Esophagus squamous epithelium (tissue), 5 donors: ENCODE measurements around the gene LARGE1. TPM values are rescaled to one million over a fixed set of nuclear protein-coding genes. Genes with fewer than 3 reads are reported as not detected.

ENCODE experiments used
- DNase-seq: peaks from one replicate; lab custom pipeline; 2025; lab: John Stamatoyannopoulos, UW
- H3K27ac ChIP-seq, 4 donors: fragments of 200-600 bp; sonication (generic); one replicate each; pipeline ENCODE4 v1.5.1; 2016 to 2019; ENCODE audit warnings: mild to moderate bottlenecking in 1 of 4
- H3K27me3 ChIP-seq, 4 donors: fragments of 200-600 bp; sonication (generic); 1 replicate in 3 of 4; 2 replicates in 1 of 4; pipeline versions ENCODE4 v1.5.1 to v1.6.0; 2017 to 2021; ENCODE audit warnings: antibody characterized with exemption in 1 of 4
- H3K36me3 ChIP-seq, 3 donors: fragments of 200-600 bp; sonication (generic); one replicate each; pipeline ENCODE4 v1.5.1; 2016 to 2019
- H3K4me1 ChIP-seq, 3 donors: fragments of 200-600 bp; sonication (generic); one replicate each; pipeline ENCODE4 v1.5.1; 2017 to 2019
- H3K4me3 ChIP-seq, 4 donors: fragments of 200-600 bp; sonication (generic); 1 replicate in 3 of 4; 2 replicates in 1 of 4; pipeline ENCODE4 v1.5.1; 2016 to 2019; ENCODE audit warnings: mild to moderate bottlenecking in 2 of 4, moderate library complexity in 1 of 4
- H3K9me3 ChIP-seq, 3 donors: fragments of 200-600 bp; sonication (generic); one replicate each; pipeline ENCODE4 v1.5.1; 2016 to 2019
- POLR2A ChIP-seq, 4 donors: fragments of 450-650 bp; IDR thresholded peaks; one replicate each; pipeline ENCODE4 v1.6.1; 2017; ENCODE audit warnings: antibody characterized with exemption in 4 of 4, mild to moderate bottlenecking in 4 of 4, moderate library complexity in 3 of 4
- WGBS, 2 donors: methylation state at CpG; one replicate each; pipeline ENCODE4 v1.1.5; 2018; 5-methylcytosine and 5-hydroxymethylcytosine counted together
- intact Hi-C: fragments of 100-400 bp; cut with DNase I; formaldehyde crosslinking; loops from one replicate; pipeline ENCODE4 v1.15.0; 2022
- total RNA-seq, 4 donors: library from RNA; depleted of rRNA; stranded (reverse); fragments of >200 nt; gene quantifications; one replicate each; pipeline ENCODE4 v1.1.0, GENCODE V29; 2016
- TF ChIP-seq, protein P1 (sequence below), 6 experiments: fragments of 450-650 bp in 4 of 6; fragments of 200-600 bp in 2 of 6; sonication (generic) in 2 of 6; IDR thresholded peaks; one replicate each; pipeline ENCODE4 v1.5.1; 2016 to 2019; ENCODE audit warnings: antibody characterized with exemption in 6 of 6, mild to moderate bottlenecking in 4 of 6, moderate library complexity in 4 of 6
- donor health status: DM: yes; HTN: yes; CAD: no.

Gene LARGE1
- total RNA-seq, 4 donors from 2014 or later: 5.2 to 15.1 (median 6.6) TPM

DNA sequence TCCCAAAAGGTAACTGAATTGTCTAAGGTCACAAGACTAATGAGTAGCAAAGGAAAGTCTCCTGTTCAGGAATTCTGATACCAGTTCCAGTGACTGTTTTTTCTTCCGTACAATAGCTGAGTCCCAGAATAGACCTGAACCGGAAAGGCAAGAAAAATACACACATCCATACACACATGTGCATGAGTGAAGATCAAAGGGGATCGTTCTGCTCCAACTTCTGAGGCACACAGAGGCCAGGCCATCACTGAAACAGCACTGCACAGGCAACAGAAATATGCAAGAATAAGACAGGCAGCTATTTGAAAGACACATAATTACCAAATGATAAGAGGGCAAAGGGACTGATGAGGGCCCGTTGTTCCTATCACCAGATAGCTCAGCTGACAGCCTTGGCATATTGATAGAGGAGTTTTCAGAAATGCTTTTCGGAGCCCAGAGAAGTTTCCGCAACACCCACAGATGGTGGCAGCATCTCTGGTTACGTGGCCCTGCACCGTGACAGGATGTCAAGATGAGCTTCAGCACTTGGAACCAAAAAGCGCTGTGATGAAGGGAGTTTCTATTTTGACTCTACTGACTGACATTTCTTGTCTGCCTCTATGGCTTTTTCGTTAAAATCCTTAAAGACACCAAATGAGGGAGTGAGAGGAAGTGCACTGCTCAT, 280.6 kb downstream of the LARGE1 start:
- Histone ChIP-seq H3K27me3 (no peaks in the 10 kb centered on the region), H3K4me1 (no peaks in the 10 kb centered on the region), H3K36me3 (no peaks in the 10 kb centered on the region), H3K9me3 (peaks cover 0 to 13% (median 0%) of the 10 kb centered on the region in 3 donors), H3K27ac (no peak overlapping the region), H3K4me3 (no peak overlapping the region)
- TF ChIP-seq POLR2A (IDR thresholded peaks at IDR 0.05): no peak
- TF ChIP-seq, protein P1, sequence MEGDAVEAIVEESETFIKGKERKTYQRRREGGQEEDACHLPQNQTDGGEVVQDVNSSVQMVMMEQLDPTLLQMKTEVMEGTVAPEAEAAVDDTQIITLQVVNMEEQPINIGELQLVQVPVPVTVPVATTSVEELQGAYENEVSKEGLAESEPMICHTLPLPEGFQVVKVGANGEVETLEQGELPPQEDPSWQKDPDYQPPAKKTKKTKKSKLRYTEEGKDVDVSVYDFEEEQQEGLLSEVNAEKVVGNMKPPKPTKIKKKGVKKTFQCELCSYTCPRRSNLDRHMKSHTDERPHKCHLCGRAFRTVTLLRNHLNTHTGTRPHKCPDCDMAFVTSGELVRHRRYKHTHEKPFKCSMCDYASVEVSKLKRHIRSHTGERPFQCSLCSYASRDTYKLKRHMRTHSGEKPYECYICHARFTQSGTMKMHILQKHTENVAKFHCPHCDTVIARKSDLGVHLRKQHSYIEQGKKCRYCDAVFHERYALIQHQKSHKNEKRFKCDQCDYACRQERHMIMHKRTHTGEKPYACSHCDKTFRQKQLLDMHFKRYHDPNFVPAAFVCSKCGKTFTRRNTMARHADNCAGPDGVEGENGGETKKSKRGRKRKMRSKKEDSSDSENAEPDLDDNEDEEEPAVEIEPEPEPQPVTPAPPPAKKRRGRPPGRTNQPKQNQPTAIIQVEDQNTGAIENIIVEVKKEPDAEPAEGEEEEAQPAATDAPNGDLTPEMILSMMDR (IDR thresholded peaks at IDR 0.05): no peak
- 77 to 83% methylated on average over 10 of the region's 10 CpGs for WGBS, 2 donors
- intact Hi-C loops: no loop called here
- DNase-seq: no peak

DNA sequence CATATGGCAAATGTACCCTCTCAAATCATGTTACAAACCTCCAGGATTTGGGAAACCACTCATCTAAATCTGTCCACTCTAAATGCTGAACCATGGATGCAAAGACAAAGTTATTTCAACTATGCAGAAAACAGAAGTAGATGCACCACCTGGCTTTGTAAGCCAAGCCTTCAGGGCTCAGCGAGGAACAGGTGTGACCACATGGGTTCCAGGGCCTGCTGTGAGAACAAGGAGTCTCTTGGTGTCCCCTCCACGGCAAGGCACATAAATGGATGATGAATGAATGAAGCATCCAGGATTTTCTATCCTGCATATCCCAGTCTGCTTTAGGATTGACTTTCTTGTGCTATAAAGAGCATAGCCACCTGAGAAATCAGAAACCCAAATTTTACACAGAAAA, 284.5 kb downstream of the LARGE1 start:
- DNase-seq: no peak
- no peaks in the 10 kb centered on the region for H3K4me1 ChIP-seq
- TF ChIP-seq, protein P1 (IDR thresholded peaks at IDR 0.05): no peak
- TF ChIP-seq POLR2A (IDR thresholded peaks at IDR 0.05): no peak
- H3K27ac ChIP-seq: no peak overlapping the region
- no peaks in the 10 kb centered on the region for H3K27me3 ChIP-seq
- H3K4me3 ChIP-seq: no peak overlapping the region
- H3K36me3 ChIP-seq: no peaks in the 10 kb centered on the region
- 38 to 43% methylated on average over 2 of the region's 2 CpGs for WGBS, 2 donors
- intact Hi-C loops: no loop called here
- H3K9me3 ChIP-seq: peaks cover 0 to 13% (median 0%) of the 10 kb centered on the region in 3 donors

DNA sequence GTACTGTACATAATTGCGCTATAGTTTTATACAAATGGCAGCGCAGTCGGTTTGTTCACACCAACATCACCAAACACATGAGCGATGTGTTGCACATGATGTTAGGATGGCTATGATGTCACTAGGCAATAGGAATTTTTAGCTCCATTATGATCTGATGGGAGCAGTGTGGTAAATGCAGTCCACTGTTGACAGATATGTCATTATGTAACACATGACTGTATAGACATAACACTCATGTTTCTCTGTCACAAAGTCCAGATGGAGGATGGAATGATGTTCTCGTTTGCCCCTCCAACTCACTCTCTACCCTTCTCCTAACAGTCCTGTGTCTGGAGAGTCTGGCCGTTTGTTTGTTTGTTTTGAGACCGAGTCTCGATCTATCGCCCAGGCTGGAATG, 288.5 kb downstream of the LARGE1 start:
- TF ChIP-seq POLR2A (IDR thresholded peaks at IDR 0.05): no peak
- TF ChIP-seq, protein P1 (IDR thresholded peaks at IDR 0.05): no peak
- H3K27ac ChIP-seq: no peak overlapping the region
- no peaks in the 10 kb centered on the region for H3K9me3 ChIP-seq
- WGBS, 2 donors: 86 to 89% methylated on average over 9 of the region's 9 CpGs
- no peak for DNase-seq
- intact Hi-C loops: no loop called here
- no peaks in the 10 kb centered on the region for H3K27me3 ChIP-seq
- H3K4me1 ChIP-seq: no peaks in the 10 kb centered on the region
- H3K36me3 ChIP-seq: no peaks in the 10 kb centered on the region
- no peak overlapping the region for H3K4me3 ChIP-seq

DNA sequence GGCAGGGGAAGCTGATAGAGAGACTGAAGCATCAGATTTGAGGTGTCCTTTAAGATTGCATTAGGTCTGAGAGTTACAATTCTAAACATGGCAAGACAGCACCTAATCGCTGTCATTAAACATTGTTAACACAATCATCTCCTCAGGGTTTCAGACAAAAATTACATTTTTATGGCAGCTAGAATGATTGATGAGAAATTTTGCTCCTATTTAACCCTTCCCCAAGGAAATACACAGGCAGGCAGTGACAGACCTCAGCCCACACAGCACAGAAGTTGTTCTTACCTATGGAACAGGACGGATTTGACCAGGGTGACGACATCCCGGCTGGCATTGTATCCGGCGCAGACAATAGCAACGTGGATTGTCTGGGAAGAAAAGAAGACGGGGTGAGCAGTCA, 294.3 kb downstream of the LARGE1 start:
- H3K4me1 ChIP-seq: no peaks in the 10 kb centered on the region
- no peak overlapping the region for H3K27ac ChIP-seq
- intact Hi-C loops: no loop called here
- no peaks in the 10 kb centered on the region for H3K9me3 ChIP-seq
- peaks cover 0 to 9% (median 0%) of the 10 kb centered on the region in 3 donors for H3K36me3 ChIP-seq
- 78 to 87% methylated on average over 8 of the region's 8 CpGs for WGBS, 2 donors
- DNase-seq: no peak
- no peak for TF ChIP-seq POLR2A (IDR thresholded peaks at IDR 0.05)
- TF ChIP-seq, protein P1 (IDR thresholded peaks at IDR 0.05): no peak
- H3K4me3 ChIP-seq: no peak overlapping the region
- H3K27me3 ChIP-seq: no peaks in the 10 kb centered on the region

DNA sequence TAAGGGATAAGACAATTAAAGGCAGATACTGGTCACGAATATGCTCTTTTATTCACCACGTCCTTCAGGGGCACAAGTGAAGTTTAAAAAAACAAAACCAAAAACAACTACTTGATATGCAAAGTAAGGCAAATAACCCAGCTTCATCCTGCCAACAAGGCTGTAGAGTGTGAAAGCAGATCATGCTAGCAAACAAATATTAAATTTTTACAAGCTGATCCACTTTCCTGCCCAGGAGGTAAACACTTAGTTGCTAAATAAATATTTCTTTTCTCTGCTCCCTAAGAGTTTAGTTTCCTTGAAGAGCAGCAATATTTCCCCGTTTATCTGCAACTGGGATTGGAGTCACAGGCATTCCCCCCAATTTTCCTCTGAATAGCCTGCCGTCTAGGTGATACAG, 300.2 kb downstream of the LARGE1 start:
- TF ChIP-seq, protein P1 (IDR thresholded peaks at IDR 0.05): no peak
- no peak for TF ChIP-seq POLR2A (IDR thresholded peaks at IDR 0.05)
- Histone ChIP-seq H3K4me1 (no peaks in the 10 kb centered on the region), H3K27me3 (no peaks in the 10 kb centered on the region), H3K4me3 (no peak overlapping the region), H3K27ac (no peak overlapping the region), H3K36me3 (peaks cover 0 to 9% (median 0%) of the 10 kb centered on the region in 3 donors), H3K9me3 (no peaks in the 10 kb centered on the region)
- intact Hi-C loops: no loop called here
- WGBS, 2 donors: 80 to 87% methylated on average over 4 of the region's 4 CpGs
- no peak for DNase-seq
